HEK293 (cell line): ENCODE data around the gene CEBPB.
"Not testable (repeated sequence)": the region's sequence is repeated elsewhere in the genome, so short reads cannot be mapped to it uniquely, and the experiment has no call there.

Source experiments
- CTCF ChIP-seq: fragments of 450-650 bp; formaldehyde crosslinking; IDR thresholded peaks from 2 replicates; pipeline ENCODE4 v1.5.1; 2016; ENCODE audit warnings: missing biosample characterization, missing genetic modification characterization
- PRDM4 ChIP-seq: fragments of 450-650 bp; formaldehyde crosslinking; IDR thresholded peaks from 2 replicates; pipeline ENCODE4 v1.5.1; 2017; ENCODE audit warnings: missing biosample characterization, missing genetic modification characterization
- REST ChIP-seq: fragments of 450-650 bp; formaldehyde crosslinking; IDR thresholded peaks from 2 replicates; pipeline ENCODE4 v1.5.1; 2016; ENCODE audit warnings: missing biosample characterization, missing genetic modification characterization
- TCF7L2 ChIP-seq: IDR thresholded peaks from 2 replicates; pipeline ENCODE4 v1.6.1; 2011; ENCODE audit warnings: low read depth, mild to moderate bottlenecking, inconsistent platforms, low read length, moderate library complexity, borderline replicate concordance
- YY1 ChIP-seq: fragments of 450-650 bp; formaldehyde crosslinking; IDR thresholded peaks from 2 replicates; pipeline ENCODE4 v1.5.1; 2018; ENCODE audit warnings: missing biosample characterization, missing genetic modification characterization
- ZNF121 ChIP-seq: fragments of 450-650 bp; formaldehyde crosslinking; IDR thresholded peaks from 2 replicates; pipeline ENCODE4 v1.5.1; 2016; ENCODE audit warnings: missing biosample characterization, missing genetic modification characterization
- ZNF571 ChIP-seq: fragments of 450-650 bp; formaldehyde crosslinking; IDR thresholded peaks from 2 replicates; pipeline ENCODE4 v1.5.0; 2017; ENCODE audit warnings: missing biosample characterization, missing genetic modification characterization
- ZNF76 ChIP-seq: fragments of 450-650 bp; formaldehyde crosslinking; IDR thresholded peaks from 2 replicates; pipeline ENCODE4; 2016; ENCODE audit warnings: low read depth, missing biosample characterization, missing genetic modification characterization, borderline replicate concordance
- ZSCAN4 ChIP-seq: fragments of 450-650 bp; formaldehyde crosslinking; IDR thresholded peaks from 2 replicates; pipeline ENCODE4 v1.5.1; 2017; ENCODE audit warnings: missing biosample characterization, missing genetic modification characterization

GRCh38 chr20:50208815-50209214 is 18.2 kb downstream of the CEBPB start:
- TF ChIP-seq CTCF; TCF7L2; REST (tag by site-specific recombination); ZNF571 (tag by site-specific recombination); PRDM4 (tag by site-specific recombination); ZSCAN4; YY1 (tag by site-specific recombination); ZNF76 (tag by site-specific recombination): not testable (repeated sequence)
- 0 out of 2 replicates have a peak, but pooled peaks have one; percentile 30 for TF ChIP-seq ZNF121 (tag by site-specific recombination)
